Neuron (in vitro differentiated cells): ENCODE results near the gene WDR43.

ENCODE experiments used
- H2AFZ ChIP-seq: one replicate; pipeline ENCODE4 v1.6.1; 2013; ENCODE audit warnings: low read depth, mild to moderate bottlenecking, inconsistent platforms, low read length, moderate library complexity
- H3K27me3 ChIP-seq: one replicate; pipeline ENCODE4 v1.6.1; 2013; ENCODE audit warnings: low read length; ENCODE audit not compliant: insufficient read depth
- H3K36me3 ChIP-seq: one replicate; pipeline ENCODE4 v1.6.1; 2013; ENCODE audit warnings: low read length; ENCODE audit not compliant: insufficient read depth
- H3K4me1 ChIP-seq: one replicate; pipeline ENCODE4 v1.6.1; 2013; ENCODE audit warnings: low read length; ENCODE audit not compliant: insufficient read depth
- H3K4me3 ChIP-seq: 2 replicates; pipeline ENCODE4 v1.5.1; 2013; ENCODE audit warnings: mild to moderate bottlenecking, low read length, moderate library complexity
- H3K9me3 ChIP-seq: one replicate; pipeline ENCODE4 v1.6.1; 2013; ENCODE audit warnings: low read length

Gene WDR43

GRCh38 chr2:28901202-28901601 is 6.7 kb downstream of the WDR43 start:
- H2AFZ ChIP-seq = no peak overlapping the region
- H3K4me3 ChIP-seq = no peak overlapping the region
- peaks cover 37% of the 10 kb centered on the region for H3K36me3 ChIP-seq
- no peaks in the 10 kb centered on the region for H3K9me3 ChIP-seq
- H3K4me1 ChIP-seq = peaks cover 22% of the 10 kb centered on the region
- H3K27me3 ChIP-seq = no peaks in the 10 kb centered on the region

- no peaks in the 10 kb centered on the region for H3K9me3 ChIP-seq
- no peak overlapping the region for H3K4me3 ChIP-seq
- no peak overlapping the region for H2AFZ ChIP-seq
- peaks cover 16% of the 10 kb centered on the region for H3K4me1 ChIP-seq
- peaks cover 43% of the 10 kb centered on the region for H3K36me3 ChIP-seq
- H3K27me3 ChIP-seq = no peaks in the 10 kb centered on the region
These were observed 7.4 kb downstream of the WDR43 start for GRCh38 chr2:28901841-28902240.

DNA sequence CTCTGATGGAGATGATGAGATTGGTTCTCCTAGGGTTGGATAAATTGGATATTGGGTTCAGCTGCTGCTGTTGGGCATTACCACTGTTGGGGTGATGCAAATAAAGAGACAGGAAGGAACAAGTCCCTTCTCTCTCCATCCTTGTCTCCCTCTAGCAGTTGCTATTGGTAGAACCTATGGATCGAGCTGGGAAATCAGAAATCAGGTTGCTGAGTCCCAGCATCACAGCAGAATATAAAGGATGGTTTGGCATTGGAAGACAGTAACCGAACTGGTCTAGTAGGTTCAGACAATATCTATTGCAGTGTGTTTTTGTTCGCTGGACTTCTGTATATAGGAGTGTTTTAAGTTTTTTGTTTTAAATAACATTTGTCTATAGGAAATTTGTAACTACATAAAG is 8.1 kb downstream of the WDR43 start:
- no peaks in the 10 kb centered on the region for H3K27me3 ChIP-seq
- H3K4me1 ChIP-seq = peaks cover 12% of the 10 kb centered on the region
- H3K36me3 ChIP-seq = peaks cover 47% of the 10 kb centered on the region
- H2AFZ ChIP-seq = no peak overlapping the region
- no peaks in the 10 kb centered on the region for H3K9me3 ChIP-seq
- H3K4me3 ChIP-seq = no peak overlapping the region

DNA sequence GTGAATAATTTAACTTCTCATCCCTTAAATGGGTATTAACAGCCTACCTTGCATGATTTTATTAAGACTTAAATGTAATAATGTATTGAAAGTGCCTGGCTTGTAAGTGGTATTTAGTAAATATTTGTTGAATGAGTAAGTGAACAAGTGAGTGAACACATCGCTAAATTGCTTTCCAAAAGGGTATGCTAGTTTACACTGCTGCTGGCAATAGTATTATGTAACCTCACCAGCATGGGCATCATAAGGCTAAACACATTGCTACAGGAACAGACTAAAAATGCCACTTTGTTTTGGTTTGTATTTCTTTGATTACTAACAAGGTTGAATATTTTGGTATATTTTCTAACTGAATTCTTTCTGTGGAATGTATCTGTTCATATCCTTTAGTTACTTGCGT is 9.8 kb downstream of the WDR43 start:
- Histone ChIP-seq H3K9me3 (no peaks in the 10 kb centered on the region), H3K4me3 (no peak overlapping the region), H2AFZ (no peak overlapping the region), H3K36me3 (peaks cover 62% of the 10 kb centered on the region), H3K27me3 (no peaks in the 10 kb centered on the region), H3K4me1 (peaks cover 12% of the 10 kb centered on the region)

- Histone ChIP-seq H3K9me3 (peaks cover 1% of the 10 kb centered on the region), H2AFZ (no peak overlapping the region), H3K27me3 (no peaks in the 10 kb centered on the region), H3K36me3 (peaks cover 69% of the 10 kb centered on the region), H3K4me3 (no peak overlapping the region), H3K4me1 (peaks cover 12% of the 10 kb centered on the region)
These were observed 10.5 kb downstream of the WDR43 start for GRCh38 chr2:28904802-28905457.

DNA sequence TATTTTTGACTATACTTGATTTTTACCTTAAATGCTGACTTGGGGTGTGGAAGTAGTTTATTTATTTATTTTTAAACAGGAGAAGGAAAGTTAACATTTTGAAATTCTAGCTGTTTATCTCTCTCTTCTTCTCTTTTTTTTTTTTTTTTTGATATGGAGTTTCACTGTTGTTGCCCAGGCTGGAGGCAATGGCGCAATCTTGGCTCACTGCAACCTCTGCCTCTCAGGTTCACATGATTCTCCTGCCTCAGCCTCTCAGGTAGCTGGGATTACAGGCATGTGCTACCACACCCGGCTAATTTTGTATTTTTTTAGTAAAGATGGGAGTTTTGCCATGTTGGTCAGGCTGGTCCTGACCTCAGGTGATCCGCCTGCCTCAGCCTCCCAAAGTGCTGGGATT is 11.1 kb downstream of the WDR43 start:
- Histone ChIP-seq H3K9me3 (peaks cover 1% of the 10 kb centered on the region), H3K4me3 (no peak overlapping the region), H3K4me1 (peaks cover 10% of the 10 kb centered on the region), H3K36me3 (peaks cover 73% of the 10 kb centered on the region), H2AFZ (no peak overlapping the region), H3K27me3 (no peaks in the 10 kb centered on the region)

GRCh38 chr2:28906376-28906775 is 11.9 kb downstream of the WDR43 start:
- Histone ChIP-seq H2AFZ (no peak overlapping the region), H3K4me1 (peaks cover 2% of the 10 kb centered on the region), H3K9me3 (peaks cover 1% of the 10 kb centered on the region), H3K4me3 (no peak overlapping the region), H3K36me3 (peaks cover 73% of the 10 kb centered on the region), H3K27me3 (no peaks in the 10 kb centered on the region)

DNA sequence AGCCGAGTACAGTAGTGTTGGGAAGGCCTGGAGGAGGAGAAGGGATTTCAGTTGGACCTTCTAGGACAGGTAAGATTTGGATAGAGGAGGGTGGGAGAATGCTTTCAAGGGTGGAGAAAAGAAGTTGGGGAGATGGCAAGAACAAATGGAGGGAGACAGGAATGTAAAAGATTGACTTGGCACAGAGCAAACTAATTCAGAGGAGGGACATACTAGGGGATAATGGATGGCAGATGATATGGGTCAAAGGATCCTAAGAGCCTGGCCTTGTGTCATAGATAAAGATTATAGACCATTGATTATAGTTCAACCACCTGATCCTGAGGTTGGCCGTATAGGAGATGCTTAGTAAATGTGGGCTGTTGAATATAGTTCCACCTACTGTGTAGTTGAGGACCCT is 12.4 kb downstream of the WDR43 start:
- no peak overlapping the region for H2AFZ ChIP-seq
- peaks cover 1% of the 10 kb centered on the region for H3K9me3 ChIP-seq
- H3K36me3 ChIP-seq = peaks cover 74% of the 10 kb centered on the region

GRCh38 chr2:28908172-28908571 is 13.7 kb downstream of the WDR43 start:
- Histone ChIP-seq H3K4me3 (no peak overlapping the region), H3K36me3 (peaks cover 74% of the 10 kb centered on the region), H3K4me1 (no peaks in the 10 kb centered on the region), H3K9me3 (peaks cover 1% of the 10 kb centered on the region), H2AFZ (no peak overlapping the region), H3K27me3 (no peaks in the 10 kb centered on the region)

More for the DNA sequence above, 12.4 kb downstream of the WDR43 start:
- Histone ChIP-seq H3K27me3 (no peaks in the 10 kb centered on the region), H3K4me1 (no peaks in the 10 kb centered on the region), H3K4me3 (no peak overlapping the region)

DNA sequence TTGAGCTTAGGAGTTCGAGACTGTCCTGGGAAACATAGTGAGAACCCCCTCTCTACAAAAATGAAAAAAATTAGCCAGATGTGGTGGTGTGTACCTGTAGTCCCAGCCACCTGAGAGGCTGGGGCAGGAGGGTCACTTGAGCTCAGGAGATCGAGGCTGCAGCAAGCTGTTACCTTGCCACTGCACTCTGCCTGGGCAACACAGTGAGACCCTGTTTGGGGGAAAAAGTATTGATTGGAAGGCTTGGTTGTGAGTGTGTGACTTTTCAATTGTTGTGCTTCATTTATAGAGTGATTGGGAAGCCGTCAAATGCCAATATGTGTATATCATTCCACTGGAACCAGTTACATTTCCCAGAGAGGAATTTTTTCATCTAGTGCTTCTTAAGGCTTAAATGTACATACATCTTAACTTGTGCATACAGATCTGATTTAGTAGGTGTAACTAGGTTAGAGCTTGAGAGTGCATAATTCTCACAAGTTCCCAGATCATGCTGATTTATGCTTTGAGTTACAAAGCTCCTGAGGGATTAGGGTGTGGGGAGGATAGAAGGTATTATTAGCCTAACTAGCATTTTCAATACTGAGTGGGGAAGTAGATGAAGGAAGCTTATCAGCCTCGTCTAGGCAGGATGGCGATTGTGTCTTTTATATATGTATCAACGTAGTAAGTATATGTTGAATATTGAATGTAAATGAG is 15.3 kb downstream of the WDR43 start:
- H3K4me1 ChIP-seq = no peaks in the 10 kb centered on the region
- no peak overlapping the region for H2AFZ ChIP-seq
- H3K27me3 ChIP-seq = no peaks in the 10 kb centered on the region
- no peak overlapping the region for H3K4me3 ChIP-seq
- peaks cover 74% of the 10 kb centered on the region for H3K36me3 ChIP-seq
- peaks cover 1% of the 10 kb centered on the region for H3K9me3 ChIP-seq

GRCh38 chr2:28915939-28916338 is 21.5 kb downstream of the WDR43 start:
- H3K27me3 ChIP-seq = no peaks in the 10 kb centered on the region
- no peak overlapping the region for H3K4me3 ChIP-seq
- no peaks in the 10 kb centered on the region for H3K9me3 ChIP-seq
- no peak overlapping the region for H2AFZ ChIP-seq
- no peaks in the 10 kb centered on the region for H3K4me1 ChIP-seq
- peaks cover 66% of the 10 kb centered on the region for H3K36me3 ChIP-seq

- no peaks in the 10 kb centered on the region for H3K27me3 ChIP-seq
- no peak overlapping the region for H2AFZ ChIP-seq
- peaks cover 94% of the 10 kb centered on the region for H3K36me3 ChIP-seq
- no peaks in the 10 kb centered on the region for H3K9me3 ChIP-seq
- no peaks in the 10 kb centered on the region for H3K4me1 ChIP-seq
- no peak overlapping the region for H3K4me3 ChIP-seq
These were observed 32.4 kb downstream of the WDR43 start for GRCh38 chr2:28926847-28927246.

DNA sequence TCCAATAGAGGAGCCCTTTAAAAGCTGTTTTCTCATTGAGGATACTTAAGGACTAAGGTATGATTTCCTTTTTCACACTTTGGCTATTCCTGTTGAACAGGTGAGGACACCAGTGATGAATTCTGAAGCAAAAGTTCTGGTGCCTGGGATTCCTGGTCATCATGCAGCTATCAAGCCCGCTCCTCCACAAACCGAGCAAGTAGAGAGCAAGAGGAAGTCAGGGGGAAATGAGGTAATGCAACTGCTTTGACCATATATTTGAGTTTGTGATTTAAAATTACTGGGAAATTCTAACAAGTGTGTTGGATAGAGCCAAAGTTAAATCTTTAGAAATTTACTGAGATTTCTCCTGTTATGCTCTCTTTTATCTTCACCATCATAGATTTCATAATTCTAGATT is 33.0 kb downstream of the WDR43 start:
- Histone ChIP-seq H3K4me3 (no peak overlapping the region), H3K9me3 (no peaks in the 10 kb centered on the region), H3K27me3 (no peaks in the 10 kb centered on the region), H3K36me3 (peaks cover 95% of the 10 kb centered on the region), H2AFZ (no peak overlapping the region), H3K4me1 (no peaks in the 10 kb centered on the region)

DNA sequence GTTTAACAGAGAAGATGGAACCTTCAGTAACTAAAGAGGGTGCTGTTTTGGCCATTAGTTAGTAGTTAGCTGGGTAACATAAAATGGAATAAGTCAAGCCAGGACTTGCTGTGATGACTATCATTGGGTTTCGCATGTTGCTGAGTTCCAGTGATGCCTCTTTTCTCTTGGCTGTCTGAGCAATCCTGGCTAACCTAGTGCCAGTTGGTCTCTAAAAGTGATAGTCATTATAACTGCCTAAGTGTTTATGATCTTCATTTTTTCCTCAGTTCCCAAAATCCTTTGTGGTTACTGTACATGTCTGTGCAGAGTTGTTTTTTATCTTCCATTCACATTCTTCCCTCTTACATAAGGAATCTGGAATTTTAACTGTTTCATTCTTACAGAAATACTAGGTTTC is 33.4 kb downstream of the WDR43 start:
- H2AFZ ChIP-seq = no peak overlapping the region
- peaks cover 93% of the 10 kb centered on the region for H3K36me3 ChIP-seq
- H3K4me1 ChIP-seq = no peaks in the 10 kb centered on the region
- H3K27me3 ChIP-seq = no peaks in the 10 kb centered on the region
- H3K4me3 ChIP-seq = no peak overlapping the region
- H3K9me3 ChIP-seq = no peaks in the 10 kb centered on the region
